BJ (cell line): ENCODE data around the gene SRSF4. TPM values are rescaled to one million over a fixed set of nuclear protein-coding genes. Genes with fewer than 3 reads are reported as not detected.

Experiments used
- CTCF ChIA-PET: fragments of 350-600 bp; formaldehyde crosslinking; extraction: SDS; loops from one replicate; lab custom pipeline; 2021; ENCODE audit warnings: antibody characterized with exemption, inconsistent platforms; lab: Yijun Ruan, JAX
- POLR2A ChIA-PET: fragments of 300-600 bp; sonication (Branson Sonifier 250); formaldehyde crosslinking; extraction: SDS; loops from one replicate; lab custom pipeline; 2021; ENCODE audit warnings: antibody characterized with exemption; lab: Charles Lee
- DNase-seq: peaks from one replicate; pipeline ENCODE4 v3.0.0-alpha.2; 2011; ENCODE audit warnings: low read depth
- H3K27me3 ChIP-seq: 2 replicates; pipeline ENCODE4 v1.6.0; 2011; ENCODE audit warnings: low read length; ENCODE audit not compliant: control insufficient read depth, insufficient read depth
- H3K36me3 ChIP-seq: 2 replicates; pipeline ENCODE4 v1.5.1; 2011; ENCODE audit warnings: low read length; ENCODE audit not compliant: control insufficient read depth, insufficient read depth
- H3K4me3 ChIP-seq: 2 replicates; pipeline ENCODE4 v1.5.1; 2011; ENCODE audit warnings: low read depth, mild to moderate bottlenecking, control low read depth, low read length
- polyA plus RNA-seq: library from polyadenylated mRNA; depleted of rRNA; stranded (reverse); fragments of >200 nt; gene quantifications from 2 replicates; pipeline ENCODE4 v1.2.3, GENCODE V29; 2011
- TF ChIP-seq, protein P1 (sequence below): IDR thresholded peaks from 2 replicates; pipeline ENCODE4 v1.5.1; 2011; ENCODE audit warnings: low read depth, mild to moderate bottlenecking, control low read depth, inconsistent platforms, low read length, moderate library complexity; ENCODE audit not compliant: insufficient read depth

Gene SRSF4
- polyA plus RNA-seq, 1 experiment, result 19.6 TPM

DNA sequence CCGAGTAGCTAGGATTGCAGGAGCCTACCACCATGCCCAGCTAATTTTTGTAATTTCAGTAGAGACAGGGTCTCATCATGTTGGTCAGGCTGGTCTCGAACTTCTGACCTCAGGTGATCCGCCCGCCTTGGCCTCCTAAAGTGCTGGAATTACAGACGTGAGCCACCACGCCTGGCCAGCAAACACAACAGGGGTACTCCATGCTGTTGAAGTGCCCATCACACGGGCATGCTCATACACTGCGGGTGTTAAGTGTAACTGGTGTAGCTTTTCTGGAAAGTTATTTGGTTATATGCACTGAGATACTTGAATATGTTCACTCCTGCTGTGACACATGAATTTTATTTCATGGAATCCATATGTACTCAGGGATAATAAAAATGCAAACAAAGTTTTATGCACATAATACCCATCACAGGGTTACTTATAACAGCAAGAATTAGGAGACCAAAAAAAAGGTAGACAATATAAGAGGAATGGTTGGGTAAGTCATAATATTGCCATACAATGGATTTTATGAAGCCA is 9.2 kb downstream of the SRSF4 start:
- CTCF ChIA-PET, result interaction anchor here (0.6 to 3.1 kb wide), 2 partner anchors 9 to 1722 kb away, joined by 4 to 11 read pairs; partner anchors contain the start of gene SRSF4
- no peaks in the 10 kb centered on the region; the same call in none of the 2 replicates for H3K36me3 ChIP-seq
- DNase-seq, result no peak
- no peaks in the 10 kb centered on the region for H3K27me3 ChIP-seq
- H3K4me3 ChIP-seq, result no peak overlapping the region
- TF ChIP-seq, protein P1, sequence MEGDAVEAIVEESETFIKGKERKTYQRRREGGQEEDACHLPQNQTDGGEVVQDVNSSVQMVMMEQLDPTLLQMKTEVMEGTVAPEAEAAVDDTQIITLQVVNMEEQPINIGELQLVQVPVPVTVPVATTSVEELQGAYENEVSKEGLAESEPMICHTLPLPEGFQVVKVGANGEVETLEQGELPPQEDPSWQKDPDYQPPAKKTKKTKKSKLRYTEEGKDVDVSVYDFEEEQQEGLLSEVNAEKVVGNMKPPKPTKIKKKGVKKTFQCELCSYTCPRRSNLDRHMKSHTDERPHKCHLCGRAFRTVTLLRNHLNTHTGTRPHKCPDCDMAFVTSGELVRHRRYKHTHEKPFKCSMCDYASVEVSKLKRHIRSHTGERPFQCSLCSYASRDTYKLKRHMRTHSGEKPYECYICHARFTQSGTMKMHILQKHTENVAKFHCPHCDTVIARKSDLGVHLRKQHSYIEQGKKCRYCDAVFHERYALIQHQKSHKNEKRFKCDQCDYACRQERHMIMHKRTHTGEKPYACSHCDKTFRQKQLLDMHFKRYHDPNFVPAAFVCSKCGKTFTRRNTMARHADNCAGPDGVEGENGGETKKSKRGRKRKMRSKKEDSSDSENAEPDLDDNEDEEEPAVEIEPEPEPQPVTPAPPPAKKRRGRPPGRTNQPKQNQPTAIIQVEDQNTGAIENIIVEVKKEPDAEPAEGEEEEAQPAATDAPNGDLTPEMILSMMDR, result no peak
- POLR2A ChIA-PET, result no interaction called here

DNA sequence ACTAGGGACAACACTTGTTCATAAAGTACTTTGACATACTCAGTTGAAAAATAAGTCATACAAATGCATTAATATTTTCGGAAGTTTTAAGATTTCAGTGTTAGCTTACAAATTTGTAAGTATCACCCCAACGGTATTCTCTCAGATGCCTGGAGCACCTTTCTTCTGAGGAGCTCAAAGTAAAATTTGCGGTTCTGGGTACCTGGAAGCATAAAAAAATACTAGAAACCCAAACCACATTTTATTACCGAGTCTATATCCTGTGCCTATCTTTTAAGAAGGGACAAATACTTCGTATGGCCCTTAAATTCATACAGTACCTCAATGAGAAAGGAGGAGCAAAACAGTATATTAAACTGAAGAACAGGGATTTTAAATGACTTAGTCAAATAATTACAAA is 10.2 kb downstream of the SRSF4 start:
- H3K4me3 ChIP-seq, result no peak overlapping the region
- DNase-seq, result no peak
- TF ChIP-seq, protein P1, result no peak
- peaks cover 2% of the 10 kb centered on the region for H3K36me3 ChIP-seq
- H3K27me3 ChIP-seq, result no peaks in the 10 kb centered on the region
- ChIA-PET CTCF (interaction anchor here (2.4 to 3.1 kb wide), 2 partner anchors 10 to 11 kb away, joined by 6 to 11 read pairs; partner anchors contain the start of gene SRSF4), POLR2A (interaction anchor here (0.6 kb wide), 1 partner anchor 236 kb away, joined by 5 read pairs; no protein-coding TSS in a partner anchor)

DNA sequence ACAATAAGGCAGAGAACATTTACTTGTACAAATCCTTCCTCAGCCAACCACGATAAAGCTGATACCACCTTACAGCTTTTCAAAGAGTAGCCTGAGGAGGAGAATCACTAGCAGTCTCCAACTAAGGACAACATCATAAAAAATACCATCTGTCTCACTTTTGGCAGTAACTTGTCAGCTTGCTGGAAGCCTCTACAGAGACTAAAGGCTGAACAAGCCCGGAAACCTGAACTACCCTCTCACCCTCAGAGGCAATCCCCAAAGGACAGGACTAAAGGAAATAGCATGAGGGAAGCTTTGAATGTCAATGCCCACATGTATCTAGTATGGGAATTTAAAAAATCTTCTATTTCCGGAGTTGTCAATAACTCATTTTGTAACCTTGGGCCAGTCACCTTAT is 10.6 kb downstream of the SRSF4 start:
- Histone ChIP-seq H3K4me3 (no peak overlapping the region), H3K27me3 (no peaks in the 10 kb centered on the region), H3K36me3 (peaks cover 4% of the 10 kb centered on the region)
- POLR2A ChIA-PET, result interaction anchor here (0.6 kb wide), 1 partner anchor 236 kb away, joined by 5 read pairs; no protein-coding TSS in a partner anchor
- no peak for DNase-seq
- CTCF ChIA-PET, result interaction anchor here (0.6 to 3.1 kb wide), 3 partner anchors 11 to 25 kb away, joined by 3 to 11 read pairs (median 6); partner anchors contain the start of gene SRSF4
- TF ChIP-seq, protein P1, result no peak

DNA sequence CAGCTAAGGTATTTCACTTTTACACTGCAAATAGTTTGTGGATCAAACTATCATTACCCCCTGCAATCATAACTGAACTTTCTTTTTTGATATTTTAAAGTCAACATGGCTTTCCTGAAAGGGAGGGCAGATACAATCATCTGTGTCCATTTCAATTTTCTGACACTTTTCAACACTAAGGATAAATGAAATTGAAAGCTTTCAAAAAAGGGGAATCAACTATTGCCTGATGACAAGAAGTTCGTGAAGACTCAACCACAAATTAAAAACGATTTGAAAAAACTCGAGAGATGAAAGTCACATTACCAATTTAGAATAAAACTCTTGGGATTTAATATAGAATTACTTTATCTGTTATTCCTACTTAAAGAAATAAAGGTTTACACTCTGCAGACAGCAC is 11.7 kb downstream of the SRSF4 start:
- Histone ChIP-seq H3K27me3 (no peaks in the 10 kb centered on the region), H3K36me3 (peaks cover 7% of the 10 kb centered on the region), H3K4me3 (no peak overlapping the region)
- DNase-seq, result no peak
- TF ChIP-seq, protein P1, result no peak
- ChIA-PET POLR2A (no interaction called here), CTCF (interaction anchor here (1.2 to 3.1 kb wide), 4 partner anchors 9 to 33 kb away, joined by 3 to 11 read pairs (median 5); partner anchors contain the start of gene SRSF4)

DNA sequence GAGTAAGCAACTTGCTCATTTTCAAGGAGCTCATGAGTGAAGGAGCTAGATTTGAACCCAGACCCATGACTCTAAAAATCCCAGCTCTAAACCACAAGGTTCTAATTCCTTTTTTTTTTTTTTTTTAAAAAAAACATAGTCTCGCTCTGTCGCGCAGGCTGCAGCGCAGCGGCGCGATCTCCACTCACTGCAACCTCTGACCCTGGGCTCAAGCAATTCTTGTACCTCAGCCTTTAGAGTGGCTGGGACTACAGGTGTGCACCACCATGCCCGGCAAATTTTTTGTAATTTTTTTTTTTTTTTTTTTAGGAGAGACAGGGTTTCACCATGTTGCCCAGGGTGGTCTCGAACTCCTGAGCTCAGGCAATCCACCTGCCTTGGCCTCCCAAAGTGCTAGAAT is 13.8 kb downstream of the SRSF4 start:
- TF ChIP-seq, protein P1, result no peak
- no peak for DNase-seq
- Histone ChIP-seq H3K36me3 (peaks cover 8% of the 10 kb centered on the region), H3K27me3 (no peaks in the 10 kb centered on the region), H3K4me3 (no peak overlapping the region)
- CTCF ChIA-PET, result interaction anchor here (1.2 to 1.5 kb wide), 3 partner anchors 29 to 134 kb away, joined by 3 to 4 read pairs (median 4); no protein-coding TSS in a partner anchor
- POLR2A ChIA-PET, result no interaction called here
